OCI-LY3 (cell line): ENCODE data around the gene LRRC4.

Source experiments
- H2AFZ ChIP-seq: fragments of 200-600, 300-600 bp; shearing (Covaris generic); 2 replicates; pipeline ENCODE4 v1.6.0; 2014; ENCODE audit warnings: antibody characterized with exemption, low read depth, low read length
- H3K27ac ChIP-seq: fragments of 200-600, 300-600 bp; sonication (generic); 2 replicates; pipeline ENCODE4 v1.5.1; 2014; ENCODE audit warnings: mild to moderate bottlenecking, low read length, moderate library complexity, mixed read lengths
- H3K27me3 ChIP-seq: fragments of 200-600, 300-600 bp; sonication (generic); 2 replicates; pipeline ENCODE4 v1.6.1; 2014; ENCODE audit warnings: low read depth, low read length, mixed read lengths
- H3K36me3 ChIP-seq: fragments of 200-600, 300-600 bp; sonication (generic); replicated peaks from 2 replicates; pipeline ENCODE3; 2014; ENCODE audit warnings: low read depth, low read length, mixed read lengths
- H3K4me1 ChIP-seq: fragments of 300-600, 200-600 bp; sonication (generic); 2 replicates; pipeline ENCODE4 v1.6.1; 2014; ENCODE audit warnings: low read length, mixed read lengths
- H3K4me2 ChIP-seq: fragments of 200-600, 300-600 bp; sonication (generic); 2 replicates; pipeline ENCODE4 v1.6.1; 2014; ENCODE audit warnings: low read length, mixed read lengths
- H3K4me3 ChIP-seq: fragments of 300-600, 200-600 bp; sonication (generic); 2 replicates; pipeline ENCODE4 v1.5.1; 2014; ENCODE audit warnings: antibody characterized with exemption, mild to moderate bottlenecking, low read length, moderate library complexity
- H3K79me2 ChIP-seq: fragments of 300-600, 200-600 bp; shearing (Covaris generic); 2 replicates; pipeline ENCODE4 v1.6.1; 2014; ENCODE audit warnings: mild to moderate bottlenecking, low read length, mixed read lengths
- H3K9ac ChIP-seq: fragments of 300-600, 200-600 bp; shearing (Covaris generic); 2 replicates; pipeline ENCODE4 v1.6.0; 2014; ENCODE audit warnings: mild to moderate bottlenecking, low read length, moderate library complexity
- H3K9me3 ChIP-seq: fragments of 200-600, 300-600 bp; shearing (Covaris generic); 2 replicates; pipeline ENCODE4 v1.6.1; 2014; ENCODE audit warnings: low read length, mixed read lengths; ENCODE audit not compliant: insufficient read depth
- H4K20me1 ChIP-seq: fragments of 200-600, 300-600 bp; sonication (generic); 2 replicates; pipeline ENCODE4 v1.6.1; 2016; ENCODE audit warnings: low read length, mixed read lengths; ENCODE audit not compliant: insufficient read depth
- EZH2phosphoT487 ChIP-seq: fragments of 200-600 bp; shearing (Covaris generic); IDR thresholded peaks from 2 replicates; pipeline ENCODE4 v1.6.1; 2018; ENCODE audit warnings: antibody characterized with exemption, mixed run types, low read depth
- TF ChIP-seq, protein P1 (sequence below): fragments of 200-600, 300-600 bp; sonication (generic); IDR thresholded peaks from 2 replicates; pipeline ENCODE4 v1.5.1; 2014; ENCODE audit warnings: antibody characterized with exemption, low read length, low read depth

The LRRC4 gene

GRCh38 chr7:128053023-128053422 lies 21.8 kb upstream of the LRRC4 start:
- no peak overlapping the region for H2AFZ ChIP-seq
- H3K4me1 ChIP-seq: no peaks in the 10 kb centered on the region
- H4K20me1 ChIP-seq: peaks cover 37% of the 10 kb centered on the region
- no peaks in the 10 kb centered on the region for H3K27me3 ChIP-seq
- no peak overlapping the region for H3K9ac ChIP-seq
- no peak overlapping the region for H3K27ac ChIP-seq
- H3K79me2 ChIP-seq: no peaks in the 10 kb centered on the region
- no peak overlapping the region for H3K4me3 ChIP-seq
- no peak overlapping the region for H3K4me2 ChIP-seq
- no peak for TF ChIP-seq EZH2phosphoT487
- TF ChIP-seq, protein P1, sequence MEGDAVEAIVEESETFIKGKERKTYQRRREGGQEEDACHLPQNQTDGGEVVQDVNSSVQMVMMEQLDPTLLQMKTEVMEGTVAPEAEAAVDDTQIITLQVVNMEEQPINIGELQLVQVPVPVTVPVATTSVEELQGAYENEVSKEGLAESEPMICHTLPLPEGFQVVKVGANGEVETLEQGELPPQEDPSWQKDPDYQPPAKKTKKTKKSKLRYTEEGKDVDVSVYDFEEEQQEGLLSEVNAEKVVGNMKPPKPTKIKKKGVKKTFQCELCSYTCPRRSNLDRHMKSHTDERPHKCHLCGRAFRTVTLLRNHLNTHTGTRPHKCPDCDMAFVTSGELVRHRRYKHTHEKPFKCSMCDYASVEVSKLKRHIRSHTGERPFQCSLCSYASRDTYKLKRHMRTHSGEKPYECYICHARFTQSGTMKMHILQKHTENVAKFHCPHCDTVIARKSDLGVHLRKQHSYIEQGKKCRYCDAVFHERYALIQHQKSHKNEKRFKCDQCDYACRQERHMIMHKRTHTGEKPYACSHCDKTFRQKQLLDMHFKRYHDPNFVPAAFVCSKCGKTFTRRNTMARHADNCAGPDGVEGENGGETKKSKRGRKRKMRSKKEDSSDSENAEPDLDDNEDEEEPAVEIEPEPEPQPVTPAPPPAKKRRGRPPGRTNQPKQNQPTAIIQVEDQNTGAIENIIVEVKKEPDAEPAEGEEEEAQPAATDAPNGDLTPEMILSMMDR: no peak
- peaks cover 18% of the 10 kb centered on the region for H3K36me3 ChIP-seq
- H3K9me3 ChIP-seq: no peaks in the 10 kb centered on the region

- H3K4me3 ChIP-seq: no peak overlapping the region
- H3K36me3 ChIP-seq: peaks cover 18% of the 10 kb centered on the region
- TF ChIP-seq, protein P1: no peak
- no peak for TF ChIP-seq EZH2phosphoT487
- peaks cover 37% of the 10 kb centered on the region for H4K20me1 ChIP-seq
- no peaks in the 10 kb centered on the region for H3K4me1 ChIP-seq
- no peak overlapping the region for H2AFZ ChIP-seq
- H3K4me2 ChIP-seq: no peak overlapping the region
- no peak overlapping the region for H3K9ac ChIP-seq
- no peaks in the 10 kb centered on the region for H3K9me3 ChIP-seq
- no peaks in the 10 kb centered on the region for H3K27me3 ChIP-seq
- H3K27ac ChIP-seq: no peak overlapping the region
- no peaks in the 10 kb centered on the region for H3K79me2 ChIP-seq
Measured at GRCh38 chr7:128052404-128052803, 21.2 kb upstream of the LRRC4 start.

DNA sequence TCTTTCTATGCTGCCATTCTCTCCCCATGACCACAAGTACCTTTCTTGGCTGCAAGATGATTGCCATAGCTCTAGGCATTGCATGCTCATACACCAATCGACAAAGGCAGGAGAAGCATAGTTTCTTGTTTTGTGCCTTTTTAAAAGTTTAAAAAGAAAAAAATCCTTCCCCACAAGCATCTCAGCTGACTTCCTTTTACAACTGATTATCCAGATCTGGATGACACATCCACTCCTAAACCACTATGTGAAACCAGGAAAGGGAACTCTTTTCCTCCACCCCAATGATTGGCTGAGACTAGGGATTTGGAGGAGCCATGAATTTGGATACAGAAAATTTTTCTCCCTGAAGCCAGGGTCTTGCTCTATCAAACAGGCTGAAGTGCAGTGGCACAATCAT lies 14.5 kb upstream of the LRRC4 start:
- no peak overlapping the region for H3K27ac ChIP-seq
- H3K36me3 ChIP-seq: peaks cover 6% of the 10 kb centered on the region
- peaks cover 2% of the 10 kb centered on the region; the same call in 1 of the 2 replicates for H3K79me2 ChIP-seq
- H3K4me3 ChIP-seq: no peak overlapping the region
- H3K4me1 ChIP-seq: no peaks in the 10 kb centered on the region
- no peaks in the 10 kb centered on the region for H3K27me3 ChIP-seq
- H4K20me1 ChIP-seq: peaks cover 31% of the 10 kb centered on the region
- no peak overlapping the region for H3K4me2 ChIP-seq
- TF ChIP-seq, protein P1: no peak
- TF ChIP-seq EZH2phosphoT487: no peak
- no peak overlapping the region for H3K9ac ChIP-seq
- H2AFZ ChIP-seq: no peak overlapping the region
- no peaks in the 10 kb centered on the region for H3K9me3 ChIP-seq

DNA sequence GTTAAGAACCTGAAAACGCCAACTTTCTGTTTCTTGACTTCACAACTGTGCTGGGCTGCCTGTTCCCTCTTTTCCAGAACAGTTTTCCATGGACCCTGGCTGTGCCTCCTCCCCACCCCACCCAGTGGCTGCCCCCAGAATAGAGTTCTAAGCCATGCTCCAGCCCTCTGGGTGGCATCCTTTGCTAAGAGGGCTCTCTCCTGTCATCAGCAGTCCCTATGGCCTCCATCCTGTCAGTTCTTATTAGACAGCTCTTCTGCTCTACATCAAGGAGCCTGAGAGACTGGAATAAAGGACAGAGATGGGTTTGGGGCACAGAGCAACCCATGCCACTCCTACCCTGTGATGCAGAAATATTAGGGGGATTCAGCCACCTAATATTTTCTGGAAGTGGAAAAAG lies 13.9 kb upstream of the LRRC4 start:
- H3K4me1 ChIP-seq: no peaks in the 10 kb centered on the region
- H3K9me3 ChIP-seq: no peaks in the 10 kb centered on the region
- H3K9ac ChIP-seq: no peak overlapping the region
- H3K36me3 ChIP-seq: peaks cover 5% of the 10 kb centered on the region
- peaks cover 32% of the 10 kb centered on the region for H4K20me1 ChIP-seq
- no peak overlapping the region for H3K4me3 ChIP-seq
- H3K27me3 ChIP-seq: no peaks in the 10 kb centered on the region
- H2AFZ ChIP-seq: no peak overlapping the region
- peaks cover 4% of the 10 kb centered on the region; the same call in 1 of the 2 replicates for H3K79me2 ChIP-seq
- no peak for TF ChIP-seq EZH2phosphoT487
- TF ChIP-seq, protein P1: no peak
- H3K27ac ChIP-seq: no peak overlapping the region
- no peak overlapping the region for H3K4me2 ChIP-seq
